ENCODE measurements around the gene QRICH1. TPM values are rescaled to one million over a fixed set of nuclear protein-coding genes. Genes with fewer than 3 reads are reported as not detected.

QRICH1 gene
- total RNA-seq, 1 experiment from 2014 or later, result 151 TPM

GRCh38 chr3:49032646-49033304 is 61.1 kb downstream of the QRICH1 start:
- no CpG with 5 or more reads among the region's 6 CpGs for WGBS (ENCODE audit: extremely low coverage, insufficient read length, low lambda C conversion rate)
- Histone ChIP-seq H3T11ph (ENCODE audit: low read length) (no peak overlapping the region), H2BK120ac (ENCODE audit: low read depth, low read length, poor library complexity, severe bottlenecking) (no peak overlapping the region), H3K4me1 (ENCODE audit: insufficient read depth, low read length) (no peaks in the 10 kb centered on the region; the same call in 1 of the 2 replicates), H4K8ac (replicated peaks; ENCODE audit: insufficient read length, low read depth, low read length) (no peak overlapping the region), H3K23me2 (ENCODE audit: insufficient read length, low read depth, low read length, poor library complexity, severe bottlenecking) (peaks cover 3% of the 10 kb centered on the region), H4K91ac (ENCODE audit: insufficient read length, low read depth, low read length) (no peak overlapping the region), H3K23ac (ENCODE audit: insufficient read length, low read depth, low read length) (no peak overlapping the region), H3K27ac (ENCODE audit: insufficient read length, low read depth, low read length) (no peak overlapping the region), H3K27me3 (ENCODE audit: insufficient read depth, low read length) (no peaks in the 10 kb centered on the region), H3K79me2 (ENCODE audit: insufficient read depth, low read length) (no peaks in the 10 kb centered on the region), H2AFZ (ENCODE audit: low read length) (no peak overlapping the region), H3K79me1 (ENCODE audit: insufficient read depth, low read depth, low read length, poor library complexity, severe bottlenecking) (no peaks in the 10 kb centered on the region), H2BK5ac (ENCODE audit: insufficient read length, low read length) (no peak overlapping the region), H3K9me3 (ENCODE audit: control insufficient read depth, low read depth, low read length) (no peaks in the 10 kb centered on the region), H2BK15ac (ENCODE audit: low read depth, low read length) (no peak overlapping the region), H4K5ac (ENCODE audit: insufficient read length, low read depth, low read length) (no peak overlapping the region), H3K4me2 (ENCODE audit: insufficient read depth, insufficient read length, low read length) (no peak overlapping the region), H3K9ac (ENCODE audit: extremely low read depth, insufficient read length, low read length) (no peak overlapping the region), H2AK5ac (ENCODE audit: insufficient read length, low read length) (no peak overlapping the region), H3K18ac (ENCODE audit: insufficient read length, low read depth, low read length) (no peak overlapping the region), H2BK20ac (ENCODE audit: low read depth, low read length, poor library complexity, severe bottlenecking) (no peak overlapping the region), H4K20me1 (ENCODE audit: control insufficient read depth, insufficient read depth, insufficient read length) (peaks cover 4% of the 10 kb centered on the region), H3K4ac (ENCODE audit: low read depth, low read length) (no peak overlapping the region), H3K14ac (ENCODE audit: insufficient read depth, low read length) (no peak overlapping the region), H2BK12ac (ENCODE audit: insufficient read length, low read depth, low read length) (no peak overlapping the region), H3K56ac (ENCODE audit: insufficient read length, low read depth, low read length) (no peak overlapping the region)
- Mint-ChIP-seq H3K36me3 (ENCODE audit: insufficient read depth in 1 of 3, low read depth in 3 of 3) (peaks cover 36 to 88% (median 65%) of the 10 kb centered on the region in 3 experiments), H3K4me3 (no peak overlapping the region), H3K9me3 (no peaks in the 10 kb centered on the region), H3K4me1 (peaks cover 10 to 16% of the 10 kb centered on the region in 2 experiments), H3K27me3 (ENCODE audit: low read depth) (no peaks in the 10 kb centered on the region; the same call in 1 of the 2 replicates), H3K27ac (no peak overlapping the region)
- TF ChIP-seq CTCF (conservative IDR thresholded peaks at IDR 0.05), result no peak
- no peak for DNase-seq
